ENCODE measurements around the gene PATJ. TPM values are rescaled to one million over a fixed set of nuclear protein-coding genes. Genes with fewer than 3 reads are reported as not detected.
"Not testable (repeated sequence)": the region's sequence is repeated elsewhere in the genome, so short reads cannot be mapped to it uniquely, and the experiment has no call there.

PATJ gene
- total RNA-seq, 4 donors from 2014 or later: 25.7 to 37.4 (median 31.8) TPM

GRCh38 chr1:62212411-62212810 lies 470.1 kb downstream of the PATJ start:
- Histone ChIP-seq H3K27ac (replicated peaks in 1 of 4) (no peak overlapping the region), H3K4me3 (no peak overlapping the region), H3K9me3 (peaks cover 0 to 18% (median 10%) of the 10 kb centered on the region in 4 donors), H3K4me1 (no peaks in the 10 kb centered on the region), H3K27me3 (no peaks in the 10 kb centered on the region), H3K36me3 (no peaks in the 10 kb centered on the region)
- WGBS: 93% methylated on average over 6 of the region's 6 CpGs
- intact Hi-C loops (cut with DNase I): no loop called here
- no peak for TF ChIP-seq POLR2A (IDR thresholded peaks at IDR 0.05; ENCODE audit: low read depth)
- no peak for TF ChIP-seq POLR2AphosphoS5 (IDR thresholded peaks at IDR 0.05)
- no peak for TF ChIP-seq CTCF (IDR thresholded peaks at IDR 0.05)
- no peak for TF ChIP-seq EP300 (IDR thresholded peaks at IDR 0.05)
- no peak for DNase-seq (ENCODE audit: extremely low spot score)

GRCh38 chr1:62213075-62213914 lies 471.0 kb downstream of the PATJ start:
- DNase-seq (ENCODE audit: extremely low spot score): no peak
- no peaks in the 10 kb centered on the region for H3K4me1 ChIP-seq

GRCh38 chr1:62218604-62219003 lies 476.3 kb downstream of the PATJ start:
- no peak overlapping the region for H3K4me3 ChIP-seq
- no peak for DNase-seq (ENCODE audit: extremely low spot score)
- no peaks in the 10 kb centered on the region for H3K36me3 ChIP-seq
- 70% methylated on average over 2 of the region's 2 CpGs for WGBS
- H3K27ac ChIP-seq (replicated peaks in 1 of 4): no peak overlapping the region
- H3K27me3 ChIP-seq: no peaks in the 10 kb centered on the region
- H3K4me1 ChIP-seq: no peaks in the 10 kb centered on the region
- intact Hi-C loops (cut with DNase I): no loop called here
- H3K9me3 ChIP-seq: no peaks in the 10 kb centered on the region
- TF ChIP-seq EP300 (IDR thresholded peaks at IDR 0.05) (no peak), POLR2A (IDR thresholded peaks at IDR 0.05; ENCODE audit: low read depth) (no peak), POLR2AphosphoS5 (IDR thresholded peaks at IDR 0.05) (no peak), CTCF (IDR thresholded peaks at IDR 0.05) (no peak)

More at GRCh38 chr1:62213075-62213914, 471.0 kb downstream of the PATJ start:
- TF ChIP-seq POLR2AphosphoS5 (IDR thresholded peaks at IDR 0.05): no peak
- TF ChIP-seq CTCF (IDR thresholded peaks at IDR 0.05): no peak
- TF ChIP-seq EP300 (IDR thresholded peaks at IDR 0.05): no peak
- no peak for TF ChIP-seq POLR2A (IDR thresholded peaks at IDR 0.05; ENCODE audit: low read depth)
- H3K27me3 ChIP-seq: no peaks in the 10 kb centered on the region
- WGBS: 80% methylated on average over 4 of the region's 6 CpGs
- no peak overlapping the region for H3K4me3 ChIP-seq
- H3K9me3 ChIP-seq: peaks cover 0 to 18% (median 10%) of the 10 kb centered on the region in 4 donors
- intact Hi-C loops (cut with DNase I): no loop called here
- no peaks in the 10 kb centered on the region for H3K36me3 ChIP-seq
- H3K27ac ChIP-seq (replicated peaks in 1 of 4): no peak overlapping the region

GRCh38 chr1:62220456-62220855 lies 478.2 kb downstream of the PATJ start:
- H3K36me3 ChIP-seq; H3K27me3 ChIP-seq; H3K4me3 ChIP-seq; H3K27ac ChIP-seq (replicated peaks in 1 of 4); H3K9me3 ChIP-seq; intact Hi-C loops (cut with DNase I); H3K4me1 ChIP-seq; DNase-seq (ENCODE audit: extremely low spot score): not testable (repeated sequence)
- 86% methylated on average over 9 of the region's 9 CpGs for WGBS

- H3K9me3 ChIP-seq: no peaks in the 10 kb centered on the region
- TF ChIP-seq POLR2A (IDR thresholded peaks at IDR 0.05; ENCODE audit: low read depth): no peak
- no peaks in the 10 kb centered on the region for H3K27me3 ChIP-seq
- H3K36me3 ChIP-seq: no peaks in the 10 kb centered on the region
- DNase-seq (ENCODE audit: extremely low spot score): no peak
- intact Hi-C loops (cut with DNase I): no loop called here
- no peak overlapping the region for H3K4me3 ChIP-seq
- H3K4me1 ChIP-seq: no peaks in the 10 kb centered on the region
- 95% methylated on average over 1 of the region's 1 CpG for WGBS
- H3K27ac ChIP-seq (replicated peaks in 1 of 4): no peak overlapping the region
These were observed 478.9 kb downstream of the PATJ start for GRCh38 chr1:62221171-62221570.

All from esophagus muscularis mucosa (tissue), 4 donors.